Endothelial cell of hepatic sinusoid (primary cell): ENCODE measurements around the gene MAML2.
"Not testable (repeated sequence)": the region's sequence is repeated elsewhere in the genome, so short reads cannot be mapped to it uniquely, and the experiment has no call there.

ENCODE experiments used
- in situ Hi-C: cut with HindIII; loops from 2 replicates; pipeline ENCODE4 v1.10.0; 2017; ENCODE audit warnings: low sequenced_read_pairs

Gene MAML2

DNA sequence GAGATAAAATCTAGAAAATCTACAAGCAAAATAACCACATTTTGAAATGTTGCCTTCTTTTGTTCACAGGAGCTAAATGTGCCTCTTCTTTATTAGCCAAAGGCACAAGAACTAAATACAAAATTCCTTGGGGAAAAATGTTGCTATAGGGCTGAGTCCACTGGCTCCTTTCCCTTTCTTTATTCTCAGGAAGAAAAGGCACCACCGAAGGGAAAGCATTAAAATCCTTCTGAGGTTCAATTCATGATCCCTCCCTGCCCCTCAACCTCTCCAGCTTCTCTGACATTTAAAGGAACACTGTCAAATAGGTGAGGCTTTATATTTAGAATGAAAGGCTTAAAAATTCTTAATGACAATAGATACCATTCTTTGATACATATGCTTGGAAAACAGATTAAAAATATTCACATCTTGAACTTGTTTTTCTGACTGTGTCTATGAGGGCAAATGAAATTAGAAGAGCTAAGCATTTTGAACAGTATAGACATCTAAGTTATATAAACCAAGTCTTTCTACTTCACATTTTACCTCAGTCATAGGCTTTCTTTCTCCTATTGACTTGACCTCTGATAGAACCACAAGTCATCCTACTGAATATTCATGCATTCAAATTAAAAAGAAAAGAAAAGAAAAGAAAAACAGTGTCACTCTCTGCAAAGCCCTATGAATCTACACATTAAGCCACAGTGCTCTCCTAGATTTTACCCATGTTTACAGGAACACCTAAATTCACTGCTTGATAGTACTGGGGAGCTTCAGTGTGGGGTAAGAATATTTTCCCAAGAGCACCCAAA lies 148.2 kb downstream of the MAML2 start:
- in situ Hi-C loops: no loop called here

GRCh38 chr11:96193745-96194443 lies 149.1 kb downstream of the MAML2 start:
- in situ Hi-C loops: no loop called here

GRCh38 chr11:96191752-96192151 lies 151.2 kb downstream of the MAML2 start:
- in situ Hi-C loops: no loop called here

DNA sequence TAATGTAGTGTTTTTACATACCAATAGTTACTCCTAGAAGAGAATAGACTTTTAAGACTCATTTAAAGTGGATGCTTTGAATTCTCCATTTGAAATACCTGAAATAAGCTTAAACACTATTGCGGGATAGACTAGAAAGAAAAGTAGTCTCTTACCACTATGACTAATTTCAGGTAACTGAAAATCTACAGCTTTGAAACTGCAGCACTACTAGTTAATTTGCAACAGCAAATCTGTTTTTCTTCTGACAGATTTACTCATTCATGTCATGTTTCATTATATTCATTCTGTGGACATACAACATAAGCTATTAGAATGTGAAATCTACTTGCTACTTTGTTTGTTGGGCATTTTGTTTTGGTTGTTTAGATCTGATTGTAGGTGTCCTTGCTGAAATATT lies 153.6 kb downstream of the MAML2 start:
- in situ Hi-C loops: loop anchor here (5.0 kb wide), 1 partner anchor 48 kb away; no protein-coding TSS in a partner anchor

GRCh38 chr11:96188243-96189006 lies 154.6 kb downstream of the MAML2 start:
- in situ Hi-C loops: loop anchor here (5.0 kb wide), 1 partner anchor 49 kb away; no protein-coding TSS in a partner anchor

GRCh38 chr11:96187822-96188221 lies 155.2 kb downstream of the MAML2 start:
- in situ Hi-C loops: loop anchor here (5.0 kb wide), 1 partner anchor 49 kb away; no protein-coding TSS in a partner anchor

DNA sequence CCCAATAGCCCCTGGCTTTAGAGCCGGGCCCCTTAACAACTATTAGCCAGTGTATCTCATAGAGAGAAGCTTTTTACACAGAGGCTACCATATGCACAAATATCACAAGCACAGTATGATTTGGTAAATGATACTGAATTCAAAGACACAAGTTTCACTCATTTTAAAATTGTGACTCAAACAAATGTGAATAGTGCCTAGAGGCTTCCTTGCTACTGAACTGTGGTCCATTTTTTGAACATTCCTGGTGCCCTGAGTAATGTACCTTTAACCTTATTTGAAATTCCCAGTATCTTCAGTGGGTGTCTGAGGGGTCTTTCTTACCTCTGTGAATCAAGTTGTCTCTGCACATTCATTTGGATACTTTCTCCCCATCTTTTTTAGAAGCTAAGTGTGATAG lies 156.2 kb downstream of the MAML2 start:
- in situ Hi-C loops: loop anchor here (5.0 kb wide), 1 partner anchor 50 kb away; no protein-coding TSS in a partner anchor

GRCh38 chr11:96185220-96185768 lies 157.7 kb downstream of the MAML2 start:
- in situ Hi-C loops: loop anchor here (5.0 kb wide), 1 partner anchor 52 kb away; no protein-coding TSS in a partner anchor

DNA sequence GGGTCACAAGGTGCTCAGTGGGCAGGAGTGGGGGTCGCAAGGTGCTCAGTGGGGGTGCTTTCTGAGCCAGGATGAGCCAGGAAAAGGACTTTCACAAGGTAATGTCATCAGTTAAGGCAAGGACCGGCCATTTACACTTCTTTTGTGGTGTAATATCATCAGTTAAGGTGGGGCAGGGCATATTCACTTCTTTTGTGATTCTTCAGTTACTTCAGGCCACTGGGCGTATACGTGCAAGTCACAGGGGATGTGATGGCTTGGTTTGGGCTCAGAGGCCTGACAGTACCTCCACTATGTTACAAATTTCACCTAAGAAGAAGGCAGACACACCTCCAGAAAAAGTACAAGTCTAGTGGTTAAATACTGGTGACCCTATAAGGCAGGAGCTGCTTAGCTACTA lies 162.1 kb downstream of the MAML2 start:
- in situ Hi-C loops: not testable (repeated sequence)

- in situ Hi-C loops: no loop called here
Observed at GRCh38 chr11:96180341-96180740, 162.7 kb downstream of the MAML2 start.

- in situ Hi-C loops: no loop called here
Observed at GRCh38 chr11:96179905-96180304, 163.1 kb downstream of the MAML2 start.

DNA sequence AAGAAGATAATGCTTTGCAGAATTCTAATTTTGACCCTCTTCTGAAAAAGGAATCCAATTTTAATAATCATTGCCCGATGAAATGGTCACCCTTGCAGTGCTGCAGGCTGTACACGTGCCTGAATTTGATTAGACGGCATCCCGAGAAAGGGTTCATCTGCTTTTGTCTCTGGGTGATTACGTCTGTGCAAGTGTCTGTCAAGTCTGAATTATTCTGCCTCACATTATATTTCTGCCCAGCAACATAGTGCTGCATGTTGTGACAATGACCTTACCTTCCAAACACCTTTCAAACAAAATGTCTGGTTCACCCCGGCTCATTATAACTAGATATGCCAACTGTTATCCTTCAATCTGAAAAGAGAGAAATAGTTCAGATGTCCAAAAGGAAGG lies 164.1 kb downstream of the MAML2 start:
- in situ Hi-C loops: no loop called here

DNA sequence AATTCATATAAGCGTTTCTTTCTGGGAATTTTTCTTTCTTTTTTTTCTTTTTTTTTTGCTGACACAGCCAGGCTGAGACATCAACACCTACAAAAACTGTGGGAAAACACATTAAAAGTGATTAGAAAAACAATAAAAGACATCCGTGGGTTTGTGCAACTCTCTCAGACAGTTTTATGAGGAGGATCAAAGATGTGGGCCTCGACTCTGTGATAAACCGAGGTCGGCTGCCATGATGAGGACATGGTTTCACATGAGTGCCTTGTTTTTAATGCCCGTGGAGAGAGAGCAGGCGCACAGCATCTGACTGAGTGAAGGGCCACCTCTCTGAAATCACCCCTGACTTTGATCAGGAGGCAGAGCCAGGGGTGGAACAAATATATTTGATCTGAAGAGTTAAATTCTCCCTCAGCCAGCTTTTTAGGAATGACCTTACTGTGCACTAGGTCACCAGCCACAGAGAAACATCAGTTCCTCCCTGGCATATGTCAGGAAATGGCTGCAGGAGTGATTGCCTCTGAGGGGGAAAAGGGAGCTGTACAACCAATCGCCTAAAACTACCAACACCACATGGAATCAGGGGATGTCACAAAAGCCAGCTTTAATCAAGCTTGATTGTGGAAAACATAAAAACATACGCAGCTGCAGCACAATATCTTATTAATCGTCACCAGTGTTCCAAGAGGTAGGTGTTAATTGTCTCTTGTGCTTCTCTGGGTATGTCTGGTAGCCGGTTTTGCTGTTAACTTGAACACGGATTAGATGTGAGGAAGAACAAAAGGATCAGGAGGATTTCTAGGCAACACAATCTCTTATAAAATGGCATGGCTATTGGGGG lies 164.7 kb downstream of the MAML2 start:
- in situ Hi-C loops: no loop called here

- in situ Hi-C loops: no loop called here
Observed at GRCh38 chr11:96177146-96177545, 165.8 kb downstream of the MAML2 start.

DNA sequence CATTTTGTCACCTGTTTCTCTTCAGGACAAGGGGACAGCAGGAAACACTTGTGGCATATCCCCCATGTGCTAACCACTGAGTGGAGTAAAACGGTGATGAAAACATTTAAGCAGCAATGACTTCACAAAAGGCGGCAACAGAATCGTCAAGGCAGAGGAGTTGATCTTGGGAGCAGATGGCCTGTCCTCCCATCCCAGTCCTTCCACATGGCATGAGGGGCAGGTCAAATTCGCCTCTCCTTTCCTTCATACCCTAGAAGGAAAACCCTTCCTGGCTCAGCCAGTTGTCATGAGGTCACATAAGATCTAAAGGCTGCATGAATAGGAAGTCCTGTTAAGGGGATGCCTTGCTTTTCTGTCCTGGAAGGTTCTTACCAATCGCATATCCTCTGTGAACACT lies 169.1 kb downstream of the MAML2 start:
- in situ Hi-C loops: no loop called here

DNA sequence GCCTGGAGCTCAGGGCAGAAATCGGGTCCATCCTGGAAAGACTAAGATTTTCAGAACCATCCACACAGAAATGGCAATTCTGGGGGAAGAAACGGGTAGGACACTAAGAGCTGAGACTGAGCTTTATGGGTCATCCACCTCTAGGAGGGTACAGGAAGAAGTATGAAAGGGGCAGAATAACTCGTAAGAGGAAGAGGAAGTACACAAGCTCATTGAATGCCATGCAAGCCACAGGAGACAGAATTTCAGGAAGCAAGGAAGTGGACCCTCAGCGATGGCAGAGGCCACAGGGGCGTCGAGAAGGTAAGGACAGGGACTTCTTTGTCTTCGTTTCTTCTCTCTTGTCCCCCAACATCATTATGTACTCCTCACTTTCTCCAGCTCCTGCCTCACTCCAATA lies 169.6 kb downstream of the MAML2 start:
- in situ Hi-C loops: no loop called here

GRCh38 chr11:96172604-96173003 lies 170.4 kb downstream of the MAML2 start:
- in situ Hi-C loops: no loop called here

GRCh38 chr11:96169250-96169649 lies 173.7 kb downstream of the MAML2 start:
- in situ Hi-C loops: no loop called here

DNA sequence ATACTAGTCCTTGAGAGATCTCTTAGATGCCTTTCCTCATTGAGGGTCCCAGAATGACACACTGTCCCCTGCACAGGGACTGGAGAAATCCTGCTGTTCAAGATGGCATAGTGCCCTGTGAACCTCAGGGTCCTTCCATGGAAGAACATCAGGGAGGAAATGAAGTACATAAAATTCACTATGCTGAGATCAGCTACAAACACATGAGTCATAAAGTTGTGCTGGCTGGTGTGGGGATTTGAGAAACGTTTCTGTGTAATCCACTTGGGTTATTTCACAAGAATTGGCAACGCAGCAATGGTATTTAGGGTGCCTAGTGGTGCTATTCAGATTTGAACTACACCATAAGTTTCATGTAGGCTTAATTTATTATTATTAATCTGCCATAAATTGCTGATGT lies 174.4 kb downstream of the MAML2 start:
- in situ Hi-C loops: no loop called here

- in situ Hi-C loops: no loop called here
Observed at GRCh38 chr11:96167787-96168186, 175.2 kb downstream of the MAML2 start.
